Measurements from ENCODE around the gene SERPINB1.

- TF ChIP-seq POLR2A (IDR thresholded peaks at IDR 0.05; ENCODE audit: low read depth, low read length) (no peak), POLR2AphosphoS5 (IDR thresholded peaks at IDR 0.05; ENCODE audit: low read depth, low read length) (no peak)
Observed at GRCh38 chr6:2823104-2823850, 18.4 kb downstream of the SERPINB1 start.
